DOHH2 (cell line): Measurements from ENCODE around the gene EPHA4.

Experiments
- H3F3A ChIP-seq: fragments of 200-600 bp; sonication (generic), shearing (Covaris generic); 2 replicates; pipeline ENCODE4 v1.6.0; 2016; ENCODE audit warnings: antibody characterized with exemption, mild to moderate bottlenecking; ENCODE audit not compliant: control insufficient read depth, insufficient read depth
- H3K27ac ChIP-seq: fragments of 200-600 bp; sonication (generic); 2 replicates; pipeline ENCODE4 v1.5.1; 2014; ENCODE audit warnings: low read depth, mild to moderate bottlenecking, low read length, moderate library complexity
- H3K27me3 ChIP-seq: fragments of 200-600 bp; sonication (generic); 2 replicates; pipeline ENCODE4 v1.6.1; 2014; ENCODE audit warnings: mild to moderate bottlenecking, low read length, mixed read lengths; ENCODE audit not compliant: control insufficient read depth
- H3K36me3 ChIP-seq: fragments of 200-600 bp; sonication (generic); 2 replicates; pipeline ENCODE4 v1.6.1; 2014; ENCODE audit warnings: mild to moderate bottlenecking, low read length, moderate library complexity, mixed read lengths; ENCODE audit not compliant: control insufficient read depth
- H3K4me1 ChIP-seq: fragments of 200-600 bp; sonication (generic); 2 replicates; pipeline ENCODE4 v1.6.1; 2014; ENCODE audit warnings: mild to moderate bottlenecking, low read length, mixed read lengths; ENCODE audit not compliant: control insufficient read depth
- H3K4me2 ChIP-seq: fragments of 200-600 bp; sonication (generic); 2 replicates; pipeline ENCODE4 v1.6.0; 2014; ENCODE audit warnings: mild to moderate bottlenecking, low read length, moderate library complexity
- H3K4me3 ChIP-seq: fragments of 200-600 bp; sonication (generic); 2 replicates; pipeline ENCODE4 v1.5.1; 2014; ENCODE audit warnings: mild to moderate bottlenecking, low read length, mixed read lengths
- H3K79me2 ChIP-seq: fragments of 200-600 bp; sonication (generic); 2 replicates; pipeline ENCODE4 v1.6.1; 2014; ENCODE audit warnings: mild to moderate bottlenecking, low read length, mixed read lengths; ENCODE audit not compliant: control insufficient read depth
- H3K9me2 ChIP-seq: fragments of 200-600 bp; sonication (generic); replicated peaks from 2 replicates; pipeline ENCODE4 v1.6.1; 2014; ENCODE audit warnings: mild to moderate bottlenecking, low read length, mixed read lengths; ENCODE audit not compliant: control insufficient read depth
- H3K9me3 ChIP-seq: fragments of 200-600 bp; sonication (generic); 2 replicates; pipeline ENCODE4 v1.6.1; 2014; ENCODE audit warnings: antibody characterized with exemption, low read length, mixed read lengths; ENCODE audit not compliant: control insufficient read depth, insufficient read depth
- H4K20me1 ChIP-seq: fragments of 200-600 bp; sonication (generic); 2 replicates; pipeline ENCODE4 v1.6.0; 2014; ENCODE audit warnings: low read depth, mild to moderate bottlenecking, antibody characterized with exemption, low read length, moderate library complexity; ENCODE audit not compliant: control insufficient read depth, insufficient read depth
- EZH2phosphoT487 ChIP-seq: fragments of 200-600 bp; sonication (generic); IDR thresholded peaks from 2 replicates; pipeline ENCODE4 v1.6.1; 2017; ENCODE audit warnings: borderline replicate concordance, mild to moderate bottlenecking, antibody characterized with exemption, low read length, moderate library complexity, mixed read lengths
- TF ChIP-seq, protein P1 (sequence below): fragments of 200-600 bp; sonication (generic); IDR thresholded peaks from one replicate; pipeline ENCODE4 v1.5.1; 2014; ENCODE audit warnings: antibody characterized with exemption, mild to moderate bottlenecking, low read depth, low read length; ENCODE audit not compliant: poor library complexity, severe bottlenecking

Gene EPHA4

GRCh38 chr2:221422516-221423209 lies 149.4 kb downstream of the EPHA4 start:
- no peak overlapping the region for H3K4me3 ChIP-seq
- no peak overlapping the region for H3K4me2 ChIP-seq
- H3K27me3 ChIP-seq, result no peaks in the 10 kb centered on the region
- H3K9me2 ChIP-seq, result no peaks in the 10 kb centered on the region
- TF ChIP-seq EZH2phosphoT487, result no peak
- TF ChIP-seq, protein P1, sequence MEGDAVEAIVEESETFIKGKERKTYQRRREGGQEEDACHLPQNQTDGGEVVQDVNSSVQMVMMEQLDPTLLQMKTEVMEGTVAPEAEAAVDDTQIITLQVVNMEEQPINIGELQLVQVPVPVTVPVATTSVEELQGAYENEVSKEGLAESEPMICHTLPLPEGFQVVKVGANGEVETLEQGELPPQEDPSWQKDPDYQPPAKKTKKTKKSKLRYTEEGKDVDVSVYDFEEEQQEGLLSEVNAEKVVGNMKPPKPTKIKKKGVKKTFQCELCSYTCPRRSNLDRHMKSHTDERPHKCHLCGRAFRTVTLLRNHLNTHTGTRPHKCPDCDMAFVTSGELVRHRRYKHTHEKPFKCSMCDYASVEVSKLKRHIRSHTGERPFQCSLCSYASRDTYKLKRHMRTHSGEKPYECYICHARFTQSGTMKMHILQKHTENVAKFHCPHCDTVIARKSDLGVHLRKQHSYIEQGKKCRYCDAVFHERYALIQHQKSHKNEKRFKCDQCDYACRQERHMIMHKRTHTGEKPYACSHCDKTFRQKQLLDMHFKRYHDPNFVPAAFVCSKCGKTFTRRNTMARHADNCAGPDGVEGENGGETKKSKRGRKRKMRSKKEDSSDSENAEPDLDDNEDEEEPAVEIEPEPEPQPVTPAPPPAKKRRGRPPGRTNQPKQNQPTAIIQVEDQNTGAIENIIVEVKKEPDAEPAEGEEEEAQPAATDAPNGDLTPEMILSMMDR, result no peak
- no peaks in the 10 kb centered on the region for H3K9me3 ChIP-seq
- H3K4me1 ChIP-seq, result no peaks in the 10 kb centered on the region
- H3K27ac ChIP-seq, result no peak overlapping the region
- H3K36me3 ChIP-seq, result no peaks in the 10 kb centered on the region
- no peaks in the 10 kb centered on the region for H3F3A ChIP-seq
- H4K20me1 ChIP-seq, result no peaks in the 10 kb centered on the region
- H3K79me2 ChIP-seq, result no peaks in the 10 kb centered on the region

DNA sequence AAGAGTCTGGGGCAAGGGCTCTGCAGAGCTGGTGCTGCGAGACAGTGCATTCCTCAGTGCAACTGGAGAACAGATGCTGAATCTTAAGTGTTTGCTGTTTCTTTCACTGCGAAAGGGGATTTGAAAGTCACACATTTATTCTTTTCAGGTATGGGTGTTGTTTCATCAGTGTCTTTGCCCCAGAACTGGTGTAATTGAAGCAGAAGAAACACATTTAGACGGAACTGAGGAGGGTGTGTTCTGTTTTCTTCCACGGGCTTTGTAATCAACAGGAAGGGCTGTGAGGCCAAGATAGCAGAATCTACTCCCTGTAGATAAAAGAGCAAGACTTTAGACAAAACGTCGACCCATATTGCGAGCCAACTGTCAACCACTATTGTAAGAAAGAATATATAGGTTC lies 151.9 kb downstream of the EPHA4 start:
- H3K4me1 ChIP-seq, result no peaks in the 10 kb centered on the region
- no peak for TF ChIP-seq EZH2phosphoT487
- TF ChIP-seq, protein P1, result no peak
- H3K9me3 ChIP-seq, result no peaks in the 10 kb centered on the region
- no peaks in the 10 kb centered on the region for H3F3A ChIP-seq
- no peak overlapping the region for H3K4me2 ChIP-seq
- no peak overlapping the region for H3K27ac ChIP-seq
- H3K79me2 ChIP-seq, result no peaks in the 10 kb centered on the region
- H3K9me2 ChIP-seq, result no peaks in the 10 kb centered on the region
- no peaks in the 10 kb centered on the region for H3K36me3 ChIP-seq
- H3K27me3 ChIP-seq, result no peaks in the 10 kb centered on the region
- no peak overlapping the region for H3K4me3 ChIP-seq
- H4K20me1 ChIP-seq, result no peaks in the 10 kb centered on the region

DNA sequence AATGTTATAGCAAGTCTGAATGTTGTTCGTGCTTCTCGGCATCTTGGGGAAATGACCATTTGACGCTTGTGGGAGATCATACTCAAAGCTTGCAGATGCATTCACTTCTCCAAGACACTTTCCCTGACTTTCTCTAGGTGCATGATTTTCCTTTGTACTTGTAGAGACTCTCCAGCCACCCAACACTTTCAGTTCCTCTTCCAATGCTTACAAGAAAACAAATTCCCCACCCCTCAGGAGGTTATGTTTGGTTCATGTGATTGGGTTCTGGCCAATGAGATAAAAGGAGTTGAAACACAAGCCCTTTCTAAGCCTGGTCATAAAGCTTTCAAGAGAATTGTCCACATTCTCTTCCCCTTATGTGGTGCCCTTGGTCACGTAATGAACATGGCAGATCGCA lies 156.3 kb downstream of the EPHA4 start:
- H3K79me2 ChIP-seq, result no peaks in the 10 kb centered on the region
- H3K9me2 ChIP-seq, result no peaks in the 10 kb centered on the region
- H3K27me3 ChIP-seq, result no peaks in the 10 kb centered on the region
- H3K4me2 ChIP-seq, result no peak overlapping the region
- no peak overlapping the region for H3K4me3 ChIP-seq
- H3K36me3 ChIP-seq, result no peaks in the 10 kb centered on the region
- no peaks in the 10 kb centered on the region for H3K9me3 ChIP-seq
- H3F3A ChIP-seq, result no peaks in the 10 kb centered on the region
- no peaks in the 10 kb centered on the region for H3K4me1 ChIP-seq
- H3K27ac ChIP-seq, result no peak overlapping the region
- H4K20me1 ChIP-seq, result no peaks in the 10 kb centered on the region
- TF ChIP-seq, protein P1, result no peak
- TF ChIP-seq EZH2phosphoT487, result no peak
